ENCODE results near the gene RLBP1.

DNA sequence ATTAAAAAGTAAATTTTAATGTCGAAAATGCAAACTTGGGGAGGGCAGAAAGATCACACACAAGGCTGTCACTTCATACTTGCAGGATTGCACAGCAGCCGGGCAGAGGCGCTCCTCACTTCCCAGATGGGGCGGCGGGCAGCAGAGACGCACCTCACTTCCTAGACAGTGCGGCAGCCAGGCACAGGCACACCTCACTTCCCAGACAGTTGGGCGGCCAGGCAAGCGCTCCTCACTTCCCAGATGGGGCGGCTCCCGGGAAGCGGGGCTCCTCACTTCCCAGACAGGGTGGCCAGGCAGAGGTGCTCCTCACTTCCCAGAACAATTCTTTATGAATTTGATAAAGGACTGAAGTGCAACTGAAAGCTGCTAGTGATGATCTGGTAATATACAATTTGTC is 21.2 kb downstream of the RLBP1 start:
- TF ChIP-seq CTCF (IDR thresholded peaks at IDR 0.05), result no peak
- TF ChIP-seq POLR2A (IDR thresholded peaks at IDR 0.05), result no peak

All from prostate gland (tissue), 2 donors.